Measurements from ENCODE around the gene SLIT3.

SLIT3 gene

GRCh38 chr5:169260896-169261569 is 39.9 kb downstream of the SLIT3 start:
- no peaks in the 10 kb centered on the region for H3K9me3 ChIP-seq (ENCODE audit: insufficient read depth, low read depth, low read length)
- no peak overlapping the region for H3K9ac ChIP-seq (ENCODE audit: low read depth, low read length)
- H3K27ac ChIP-seq (ENCODE audit: low read length) = no peak overlapping the region

GRCh38 chr5:169258372-169259000 is 42.5 kb downstream of the SLIT3 start:
- no peaks in the 10 kb centered on the region; the same call in 1 of the 2 replicates for H3K27me3 ChIP-seq (ENCODE audit: insufficient read depth, low read length)
- H3K9ac ChIP-seq (ENCODE audit: low read depth, low read length) = no peak overlapping the region
- H3K27ac ChIP-seq (ENCODE audit: low read length) = no peak overlapping the region
- no peaks in the 10 kb centered on the region for H3K9me3 ChIP-seq (ENCODE audit: insufficient read depth, low read depth, low read length)
- no peaks in the 10 kb centered on the region for H3K4me1 ChIP-seq (ENCODE audit: insufficient read depth, low read length)
- no peaks in the 10 kb centered on the region for H3K36me3 ChIP-seq (ENCODE audit: insufficient read depth, low read depth, low read length)
- H3K4me3 ChIP-seq (ENCODE audit: low read length) = no peak overlapping the region

More at GRCh38 chr5:169260896-169261569, 39.9 kb downstream of the SLIT3 start:
- Histone ChIP-seq H3K27me3 (ENCODE audit: insufficient read depth, low read length) (no peaks in the 10 kb centered on the region; the same call in 1 of the 2 replicates), H3K36me3 (ENCODE audit: insufficient read depth, low read depth, low read length) (no peaks in the 10 kb centered on the region), H3K4me3 (ENCODE audit: low read length) (no peak overlapping the region), H3K4me1 (ENCODE audit: insufficient read depth, low read length) (peaks cover 3% of the 10 kb centered on the region; the same call in 1 of the 2 replicates)

GRCh38 chr5:169256191-169256590 is 44.7 kb downstream of the SLIT3 start:
- no peak overlapping the region for H3K27ac ChIP-seq (ENCODE audit: low read length)
- no peaks in the 10 kb centered on the region for H3K4me1 ChIP-seq (ENCODE audit: insufficient read depth, low read length)
- H3K9ac ChIP-seq (ENCODE audit: low read depth, low read length) = no peak overlapping the region
- no peaks in the 10 kb centered on the region; the same call in 1 of the 2 replicates for H3K27me3 ChIP-seq (ENCODE audit: insufficient read depth, low read length)
- H3K36me3 ChIP-seq (ENCODE audit: insufficient read depth, low read depth, low read length) = no peaks in the 10 kb centered on the region
- no peak overlapping the region for H3K4me3 ChIP-seq (ENCODE audit: low read length)
- H3K9me3 ChIP-seq (ENCODE audit: insufficient read depth, low read depth, low read length) = no peaks in the 10 kb centered on the region

GRCh38 chr5:169253071-169253470 is 47.9 kb downstream of the SLIT3 start:
- Histone ChIP-seq H3K36me3 (ENCODE audit: insufficient read depth, low read depth, low read length) (no peaks in the 10 kb centered on the region), H3K4me1 (ENCODE audit: insufficient read depth, low read length) (no peaks in the 10 kb centered on the region), H3K27me3 (ENCODE audit: insufficient read depth, low read length) (no peaks in the 10 kb centered on the region), H3K9me3 (ENCODE audit: insufficient read depth, low read depth, low read length) (no peaks in the 10 kb centered on the region), H3K4me3 (ENCODE audit: low read length) (no peak overlapping the region), H3K27ac (ENCODE audit: low read length) (no peak overlapping the region), H3K9ac (ENCODE audit: low read depth, low read length) (no peak overlapping the region)

GRCh38 chr5:169251333-169252084 is 49.4 kb downstream of the SLIT3 start:
- H3K27me3 ChIP-seq (ENCODE audit: insufficient read depth, low read length) = no peaks in the 10 kb centered on the region
- no peak overlapping the region for H3K27ac ChIP-seq (ENCODE audit: low read length)
- H3K4me1 ChIP-seq (ENCODE audit: insufficient read depth, low read length) = no peaks in the 10 kb centered on the region
- H3K4me3 ChIP-seq (ENCODE audit: low read length) = no peak overlapping the region
- no peaks in the 10 kb centered on the region for H3K36me3 ChIP-seq (ENCODE audit: insufficient read depth, low read depth, low read length)
- no peaks in the 10 kb centered on the region for H3K9me3 ChIP-seq (ENCODE audit: insufficient read depth, low read depth, low read length)
- no peak overlapping the region for H3K9ac ChIP-seq (ENCODE audit: low read depth, low read length)

GRCh38 chr5:169250887-169251286 is 50.1 kb downstream of the SLIT3 start:
- H3K36me3 ChIP-seq (ENCODE audit: insufficient read depth, low read depth, low read length) = no peaks in the 10 kb centered on the region
- H3K9me3 ChIP-seq (ENCODE audit: insufficient read depth, low read depth, low read length) = no peaks in the 10 kb centered on the region
- no peak overlapping the region for H3K4me3 ChIP-seq (ENCODE audit: low read length)
- H3K4me1 ChIP-seq (ENCODE audit: insufficient read depth, low read length) = no peaks in the 10 kb centered on the region
- H3K27me3 ChIP-seq (ENCODE audit: insufficient read depth, low read length) = no peaks in the 10 kb centered on the region
- H3K9ac ChIP-seq (ENCODE audit: low read depth, low read length) = no peak overlapping the region
- H3K27ac ChIP-seq (ENCODE audit: low read length) = no peak overlapping the region

GRCh38 chr5:169248996-169249395 is 51.9 kb downstream of the SLIT3 start:
- Histone ChIP-seq H3K4me3 (ENCODE audit: low read length) (no peak overlapping the region), H3K4me1 (ENCODE audit: insufficient read depth, low read length) (no peaks in the 10 kb centered on the region), H3K27me3 (ENCODE audit: insufficient read depth, low read length) (no peaks in the 10 kb centered on the region), H3K9ac (ENCODE audit: low read depth, low read length) (no peak overlapping the region), H3K9me3 (ENCODE audit: insufficient read depth, low read depth, low read length) (no peaks in the 10 kb centered on the region), H3K27ac (ENCODE audit: low read length) (no peak overlapping the region), H3K36me3 (ENCODE audit: insufficient read depth, low read depth, low read length) (no peaks in the 10 kb centered on the region)

GRCh38 chr5:169248550-169248949 is 52.4 kb downstream of the SLIT3 start:
- Histone ChIP-seq H3K27ac (ENCODE audit: low read length) (no peak overlapping the region), H3K9ac (ENCODE audit: low read depth, low read length) (no peak overlapping the region), H3K4me3 (ENCODE audit: low read length) (no peak overlapping the region)

GRCh38 chr5:169244812-169245211 is 56.1 kb downstream of the SLIT3 start:
- H3K9me3 ChIP-seq (ENCODE audit: insufficient read depth, low read depth, low read length) = no peaks in the 10 kb centered on the region
- H3K4me1 ChIP-seq (ENCODE audit: insufficient read depth, low read length) = no peaks in the 10 kb centered on the region
- H3K4me3 ChIP-seq (ENCODE audit: low read length) = no peak overlapping the region
- H3K9ac ChIP-seq (ENCODE audit: low read depth, low read length) = no peak overlapping the region
- no peak overlapping the region for H3K27ac ChIP-seq (ENCODE audit: low read length)
- H3K27me3 ChIP-seq (ENCODE audit: insufficient read depth, low read length) = no peaks in the 10 kb centered on the region
- H3K36me3 ChIP-seq (ENCODE audit: insufficient read depth, low read depth, low read length) = no peaks in the 10 kb centered on the region

More at GRCh38 chr5:169248550-169248949, 52.4 kb downstream of the SLIT3 start:
- Histone ChIP-seq H3K36me3 (ENCODE audit: insufficient read depth, low read depth, low read length) (no peaks in the 10 kb centered on the region), H3K27me3 (ENCODE audit: insufficient read depth, low read length) (no peaks in the 10 kb centered on the region), H3K4me1 (ENCODE audit: insufficient read depth, low read length) (no peaks in the 10 kb centered on the region), H3K9me3 (ENCODE audit: insufficient read depth, low read depth, low read length) (no peaks in the 10 kb centered on the region)

- Histone ChIP-seq H3K36me3 (ENCODE audit: insufficient read depth, low read depth, low read length) (no peaks in the 10 kb centered on the region), H3K9ac (ENCODE audit: low read depth, low read length) (no peak overlapping the region), H3K27me3 (ENCODE audit: insufficient read depth, low read length) (no peaks in the 10 kb centered on the region), H3K4me3 (ENCODE audit: low read length) (no peak overlapping the region), H3K27ac (ENCODE audit: low read length) (no peak overlapping the region), H3K4me1 (ENCODE audit: insufficient read depth, low read length) (no peaks in the 10 kb centered on the region), H3K9me3 (ENCODE audit: insufficient read depth, low read depth, low read length) (no peaks in the 10 kb centered on the region)
Observed at GRCh38 chr5:169243651-169244422, 57.1 kb downstream of the SLIT3 start.

- no peak overlapping the region for H3K4me3 ChIP-seq (ENCODE audit: low read length)
- H3K9me3 ChIP-seq (ENCODE audit: insufficient read depth, low read depth, low read length) = no peaks in the 10 kb centered on the region
- no peaks in the 10 kb centered on the region for H3K27me3 ChIP-seq (ENCODE audit: insufficient read depth, low read length)
- H3K27ac ChIP-seq (ENCODE audit: low read length) = no peak overlapping the region
- H3K36me3 ChIP-seq (ENCODE audit: insufficient read depth, low read depth, low read length) = no peaks in the 10 kb centered on the region
- no peaks in the 10 kb centered on the region for H3K4me1 ChIP-seq (ENCODE audit: insufficient read depth, low read length)
- H3K9ac ChIP-seq (ENCODE audit: low read depth, low read length) = no peak overlapping the region
Observed at GRCh38 chr5:169242849-169243186, 58.1 kb downstream of the SLIT3 start.

All from iPS-20b (cell line).